ENCODE results near the gene CRTC1.

CRTC1 gene, protein sequence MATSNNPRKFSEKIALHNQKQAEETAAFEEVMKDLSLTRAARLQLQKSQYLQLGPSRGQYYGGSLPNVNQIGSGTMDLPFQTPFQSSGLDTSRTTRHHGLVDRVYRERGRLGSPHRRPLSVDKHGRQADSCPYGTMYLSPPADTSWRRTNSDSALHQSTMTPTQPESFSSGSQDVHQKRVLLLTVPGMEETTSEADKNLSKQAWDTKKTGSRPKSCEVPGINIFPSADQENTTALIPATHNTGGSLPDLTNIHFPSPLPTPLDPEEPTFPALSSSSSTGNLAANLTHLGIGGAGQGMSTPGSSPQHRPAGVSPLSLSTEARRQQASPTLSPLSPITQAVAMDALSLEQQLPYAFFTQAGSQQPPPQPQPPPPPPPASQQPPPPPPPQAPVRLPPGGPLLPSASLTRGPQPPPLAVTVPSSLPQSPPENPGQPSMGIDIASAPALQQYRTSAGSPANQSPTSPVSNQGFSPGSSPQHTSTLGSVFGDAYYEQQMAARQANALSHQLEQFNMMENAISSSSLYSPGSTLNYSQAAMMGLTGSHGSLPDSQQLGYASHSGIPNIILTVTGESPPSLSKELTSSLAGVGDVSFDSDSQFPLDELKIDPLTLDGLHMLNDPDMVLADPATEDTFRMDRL

GRCh38 chr19:18683109-18683957 is at the start of gene CRTC1:
CRTC1 (plus strand) TSS chr19:18683680; CDS start chr19:18683703, 23 bp downstream.
- in situ Hi-C loops (cut with HindIII; ENCODE audit: low sequenced_read_pairs), result no loop called here

DNA sequence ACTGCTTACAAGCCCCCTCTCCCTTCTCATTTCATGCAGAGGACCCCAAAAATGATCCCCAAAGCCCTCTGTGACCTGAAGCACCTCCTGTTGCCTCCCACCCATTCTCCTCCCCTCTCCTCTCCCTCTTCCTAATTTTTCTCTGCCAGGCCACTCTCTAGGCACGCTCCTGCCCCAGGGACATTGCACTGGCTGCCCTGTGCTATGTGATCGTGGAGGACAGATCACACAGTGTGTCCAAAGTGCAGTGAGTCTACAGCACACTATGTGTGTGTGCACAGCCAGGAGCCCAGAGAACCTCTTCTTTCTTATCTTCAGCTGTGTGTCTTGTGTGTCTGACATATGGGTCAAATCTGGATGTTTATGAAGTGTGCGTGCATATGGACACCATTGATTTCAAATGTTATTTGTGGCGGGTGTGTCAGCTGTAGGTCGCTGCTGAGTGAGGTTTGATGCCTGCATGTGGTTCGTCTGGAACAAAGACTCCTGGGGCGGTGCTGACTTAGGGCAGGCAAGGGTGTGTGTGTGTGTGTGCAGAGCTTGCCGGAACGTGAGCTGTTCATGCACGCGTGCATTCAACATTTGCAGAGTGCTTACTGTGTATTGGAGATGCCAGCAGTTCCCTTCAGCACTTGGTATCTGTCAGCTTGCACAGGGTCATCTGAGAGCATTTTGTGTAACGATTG is 48.7 kb upstream of the CRTC1 start:
- in situ Hi-C loops (cut with HindIII; ENCODE audit: low sequenced_read_pairs), result no loop called here

GRCh38 chr19:18635831-18636182 is 47.7 kb upstream of the CRTC1 start:
- in situ Hi-C loops (cut with HindIII; ENCODE audit: low sequenced_read_pairs), result no loop called here

DNA sequence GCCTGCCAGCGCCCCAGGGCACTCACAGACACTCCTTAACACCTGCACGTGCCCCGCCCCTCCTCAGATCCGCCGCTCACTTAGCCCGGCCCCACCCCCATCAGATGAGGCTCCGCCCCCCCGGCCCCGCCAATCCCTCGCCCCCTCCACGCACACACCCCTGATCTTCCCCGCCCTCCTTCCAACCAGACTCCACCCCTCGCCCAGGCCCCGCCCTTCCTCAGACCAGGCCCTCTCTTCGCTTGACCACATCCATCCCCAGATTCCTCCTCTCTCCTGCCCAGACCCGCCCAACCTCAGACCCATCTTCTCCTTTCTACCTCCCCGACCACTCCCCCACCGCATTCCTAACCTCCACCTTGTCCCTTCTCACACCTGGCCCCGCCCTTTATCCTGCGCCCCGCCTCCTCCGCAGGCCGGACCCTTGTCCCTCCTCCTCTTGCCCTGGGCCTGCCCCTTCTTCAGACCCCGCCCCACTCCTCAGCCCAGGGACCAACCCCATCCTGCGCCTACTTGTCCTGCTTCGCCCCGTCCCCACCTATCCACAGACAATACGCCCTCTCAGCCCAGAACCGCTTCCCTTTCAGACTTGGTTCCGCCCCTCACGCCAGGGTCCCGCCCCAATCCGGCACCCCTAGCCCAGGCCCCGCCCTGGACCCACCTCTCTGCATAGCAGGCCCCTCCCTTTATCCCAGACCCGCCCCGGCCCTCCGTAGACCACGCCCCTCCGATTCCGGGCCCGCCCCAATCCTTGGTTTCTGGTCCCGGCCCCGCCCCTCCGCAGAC is 47.1 kb upstream of the CRTC1 start:
- in situ Hi-C loops (cut with HindIII; ENCODE audit: low sequenced_read_pairs), result no loop called here

GRCh38 chr19:18636969-18637629 is 46.4 kb upstream of the CRTC1 start, which contains the start of gene KLHL26:
KLHL26 (plus strand) TSS chr19:18637028; CDS start chr19:18637055, 27 bp downstream.
- in situ Hi-C loops (cut with HindIII; ENCODE audit: low sequenced_read_pairs), result no loop called here

GRCh38 chr19:18637673-18638630 is 45.5 kb upstream of the CRTC1 start:
- in situ Hi-C loops (cut with HindIII; ENCODE audit: low sequenced_read_pairs), result no loop called here

- in situ Hi-C loops (cut with HindIII; ENCODE audit: low sequenced_read_pairs), result no loop called here
Observed at GRCh38 chr19:18639706-18640243, 43.7 kb upstream of the CRTC1 start.

DNA sequence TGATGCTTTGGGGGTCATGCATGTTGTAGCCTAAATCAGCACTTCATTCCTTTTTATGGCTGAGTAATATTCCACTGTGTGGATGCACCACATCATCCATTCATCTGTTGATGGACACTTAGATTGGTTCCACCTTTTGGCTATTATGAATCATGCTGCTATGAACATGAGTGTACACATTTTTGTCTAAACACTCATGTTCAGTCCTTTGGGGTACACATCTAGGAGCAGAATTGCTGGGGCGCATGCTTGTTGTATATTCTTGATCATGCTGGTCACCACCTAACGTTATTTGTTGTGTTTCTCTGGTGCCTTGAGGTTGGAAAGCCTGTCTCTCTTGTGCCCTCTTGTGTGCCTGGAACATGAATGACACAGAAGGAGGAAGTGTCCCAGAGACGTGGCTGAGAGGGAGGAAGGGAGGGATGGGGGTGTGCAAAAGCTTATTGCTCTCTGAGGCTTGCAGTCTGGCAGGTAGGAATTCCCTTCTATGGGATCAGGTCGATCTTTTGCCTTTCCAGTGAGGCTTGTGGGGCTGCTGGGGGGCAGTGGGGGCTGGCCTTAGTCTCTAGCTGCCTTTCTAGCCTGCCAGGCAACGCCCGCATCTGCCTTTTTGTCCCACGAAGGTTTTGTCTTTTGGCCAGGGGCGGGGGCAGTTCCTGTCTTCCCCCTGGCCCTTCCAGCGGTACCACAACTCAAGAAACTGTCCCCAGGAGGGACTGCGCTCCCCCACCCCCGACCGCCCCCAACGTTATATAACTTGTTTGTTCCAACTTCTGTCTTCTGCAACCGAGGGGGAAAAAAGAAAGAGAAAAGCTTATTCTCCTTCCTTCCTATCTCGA is 39.1 kb upstream of the CRTC1 start:
- in situ Hi-C loops (cut with HindIII; ENCODE audit: low sequenced_read_pairs), result no loop called here

- in situ Hi-C loops (cut with HindIII; ENCODE audit: low sequenced_read_pairs), result no loop called here
Observed at GRCh38 chr19:18645035-18645511, 38.4 kb upstream of the CRTC1 start.

DNA sequence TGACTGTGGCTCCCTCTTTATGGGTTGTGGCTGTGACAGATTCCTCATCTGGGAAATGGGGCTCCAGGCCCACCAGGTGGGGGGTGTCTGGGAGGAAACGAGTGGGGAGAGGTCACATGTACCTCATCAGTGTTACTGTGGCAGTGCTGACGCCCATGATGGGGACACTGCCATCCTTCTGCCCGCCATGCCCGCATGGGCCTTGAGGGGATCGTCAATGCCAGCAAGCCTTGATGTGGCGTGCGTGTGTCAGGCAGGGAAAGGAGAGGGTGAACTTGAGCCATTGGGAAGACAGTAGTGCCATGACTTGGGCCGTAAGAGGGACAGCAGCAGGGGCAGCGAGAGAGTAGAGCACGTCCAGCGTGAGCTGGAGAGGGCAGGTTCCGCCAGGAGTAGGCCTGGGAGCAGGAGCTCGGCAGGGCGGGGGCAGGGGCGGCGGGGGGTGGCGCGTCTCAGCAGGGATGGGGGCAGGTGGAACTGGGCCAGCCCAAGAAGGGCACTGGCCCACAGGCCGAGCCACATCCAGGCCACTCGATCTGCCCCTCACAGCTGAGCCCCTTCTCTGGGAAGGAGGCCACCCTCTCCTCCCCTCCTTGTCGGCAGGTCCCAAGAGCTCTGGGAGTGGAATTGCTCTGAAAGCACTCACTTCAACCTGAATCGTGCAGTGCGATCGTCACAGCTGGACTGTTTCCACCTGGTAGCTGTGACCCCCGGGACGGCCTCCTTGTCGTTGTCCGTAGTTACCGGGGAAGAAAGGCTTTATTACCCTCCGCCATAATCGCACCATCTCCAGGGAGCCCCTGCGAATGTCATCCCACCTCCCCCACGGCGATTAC is 36.7 kb upstream of the CRTC1 start:
- in situ Hi-C loops (cut with HindIII; ENCODE audit: low sequenced_read_pairs), result no loop called here

- in situ Hi-C loops (cut with HindIII; ENCODE audit: low sequenced_read_pairs), result no loop called here
Observed at GRCh38 chr19:18647371-18647767, 36.1 kb upstream of the CRTC1 start.

GRCh38 chr19:18647807-18648206 is 35.7 kb upstream of the CRTC1 start:
- in situ Hi-C loops (cut with HindIII; ENCODE audit: low sequenced_read_pairs), result no loop called here

- in situ Hi-C loops (cut with HindIII; ENCODE audit: low sequenced_read_pairs), result no loop called here
Observed at GRCh38 chr19:18648973-18649315, 34.5 kb upstream of the CRTC1 start.

- in situ Hi-C loops (cut with HindIII; ENCODE audit: low sequenced_read_pairs), result no loop called here
Observed at GRCh38 chr19:18649371-18650020, 34.0 kb upstream of the CRTC1 start.

DNA sequence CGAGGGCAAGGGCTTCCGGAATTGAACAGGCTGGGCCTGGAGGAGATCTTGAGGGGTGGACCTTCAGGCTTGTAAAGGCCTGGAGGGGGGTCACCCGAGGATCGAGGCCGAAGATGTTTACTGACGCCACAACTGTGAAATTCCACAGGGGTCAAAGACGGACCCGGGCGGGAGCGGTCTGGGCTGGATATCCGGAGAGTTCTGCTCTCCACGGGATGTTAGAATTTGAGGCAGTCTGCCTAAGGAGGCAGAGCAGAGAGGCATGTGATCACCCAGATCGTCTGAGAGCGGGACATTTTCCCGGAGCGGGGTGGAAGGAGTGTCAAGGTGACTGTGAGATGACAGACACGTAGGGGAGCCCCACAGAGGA is 33.5 kb upstream of the CRTC1 start:
- in situ Hi-C loops (cut with HindIII; ENCODE audit: low sequenced_read_pairs), result no loop called here

DNA sequence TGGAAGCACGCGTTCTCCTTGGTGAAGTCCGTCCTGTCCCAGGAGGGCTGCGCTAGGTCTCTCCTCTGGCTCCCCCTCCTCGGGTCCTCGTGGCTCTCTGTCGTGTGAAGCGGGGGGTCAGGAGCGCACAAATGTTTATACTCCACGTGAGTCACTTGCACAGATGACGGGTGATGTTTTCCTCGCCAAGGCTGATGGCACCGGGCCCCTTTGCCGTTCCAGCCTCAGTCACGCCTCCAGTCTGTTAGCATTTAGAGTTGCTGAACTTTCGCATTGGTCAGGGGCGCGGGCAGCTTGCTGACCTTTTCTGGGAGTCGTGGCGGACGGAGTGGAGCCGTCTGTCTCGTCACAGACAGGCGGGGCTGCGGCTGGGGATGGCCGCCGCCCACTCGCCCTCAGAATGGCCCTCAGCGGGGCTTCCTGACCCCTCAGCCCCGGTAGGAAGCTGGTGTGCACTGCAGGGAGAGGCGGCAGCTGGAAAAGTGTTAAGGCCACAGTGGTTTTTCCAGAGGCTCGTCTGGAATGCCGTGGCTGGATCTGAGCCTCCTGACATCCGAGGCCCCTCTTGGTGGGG is 32.9 kb upstream of the CRTC1 start:
- in situ Hi-C loops (cut with HindIII; ENCODE audit: low sequenced_read_pairs), result no loop called here
